Panc1 (cell line): ENCODE results near the gene RPL35A. TPM values are rescaled to one million over a fixed set of nuclear protein-coding genes. Genes with fewer than 3 reads are reported as not detected.

Experiments used
- ATAC-seq: fragments of 200-7000 bp; cut with Tn5 transposase; 2 replicates; pipeline ENCODE4 v1.9.1; 2020; ENCODE audit warnings: mild to moderate bottlenecking, moderate library complexity
- BruUV-seq: library from RNA; stranded (reverse); fragments of 400-500 nt; replicated peaks from 2 replicates; lab custom pipeline; 2021; lab: Mats Ljungman, UMichigan
- CTCF ChIA-PET: fragments of 300-600 bp; sonication (Branson Sonifier 250); formaldehyde crosslinking; loops from one replicate; lab custom pipeline; 2022; ENCODE audit warnings: antibody characterized with exemption; lab: Charles Lee
- POLR2A ChIA-PET: fragments of 300-600 bp; sonication (Branson Sonifier 250); formaldehyde crosslinking; loops from one replicate; lab custom pipeline; 2022; ENCODE audit warnings: antibody characterized with exemption; lab: Charles Lee
- DNase-seq: peaks from one replicate; pipeline ENCODE4 v3.0.0-alpha.2; 2010; ENCODE audit warnings: low read depth, low spot score
- H3K27ac ChIP-seq: 2 replicates; pipeline ENCODE4 v1.5.1; 2011; ENCODE audit warnings: mild to moderate bottlenecking, low read length, inconsistent platforms
- H3K27me3 ChIP-seq: fragments of 200-500 bp; sonication (Bioruptor generic); 2 replicates; pipeline ENCODE4 v1.6.0; 2014; ENCODE audit warnings: low read length, inconsistent platforms; ENCODE audit not compliant: control insufficient read depth, insufficient read depth
- H3K36me3 ChIP-seq: fragments of 200-500 bp; sonication (Bioruptor generic); 2 replicates; pipeline ENCODE4 v1.5.1; 2014; ENCODE audit warnings: inconsistent platforms, mild to moderate bottlenecking, low read length, moderate library complexity; ENCODE audit not compliant: control insufficient read depth, insufficient read depth
- H3K4me1 ChIP-seq: 2 replicates; pipeline ENCODE4 v1.5.1; 2011; ENCODE audit warnings: inconsistent platforms, mild to moderate bottlenecking, low read length, moderate library complexity; ENCODE audit not compliant: control insufficient read depth, insufficient read depth
- H3K4me3 ChIP-seq, 2 experiments: 2 replicates each; pipeline ENCODE4 v1.5.1; 2011 to 2012; ENCODE audit warnings: low read depth in 2 of 2, low read length in 2 of 2, mild to moderate bottlenecking in 2 of 2, inconsistent platforms in 1 of 2, moderate library complexity in 1 of 2
- H3K9me3 ChIP-seq: fragments of 200-500 bp; sonication (Bioruptor generic); 2 replicates; pipeline ENCODE4 v1.5.1; 2014; ENCODE audit warnings: low read depth, mild to moderate bottlenecking, inconsistent platforms, low read length, moderate library complexity; ENCODE audit not compliant: control insufficient read depth, insufficient read depth
- CTCF ChIP-seq: fragments of 450-650 bp; IDR thresholded peaks from 2 replicates; pipeline ENCODE4 v1.5.1; 2017; ENCODE audit warnings: mild to moderate bottlenecking
- POLR2AphosphoS5 ChIP-seq: IDR thresholded peaks from 2 replicates; pipeline ENCODE4 v1.6.1; 2012; ENCODE audit warnings: mild to moderate bottlenecking, low read depth, low read length, moderate library complexity
- SIN3A ChIP-seq: IDR thresholded peaks from 2 replicates; pipeline ENCODE4 v1.6.1; 2012; ENCODE audit warnings: low read depth, mild to moderate bottlenecking, low read length, moderate library complexity, borderline replicate concordance; ENCODE audit not compliant: insufficient read depth
- TCF7L2 ChIP-seq: IDR thresholded peaks from 2 replicates; pipeline ENCODE4 v1.6.1; 2011; ENCODE audit warnings: mild to moderate bottlenecking, low read depth, low read length, inconsistent platforms
- in situ Hi-C: cut with HindIII; loops from 2 replicates; pipeline ENCODE4 v1.10.0; 2016; ENCODE audit warnings: low sequenced_read_pairs, low pct_unique_long_range_greater_than_20kb
- intact Hi-C: fragments of 100-400 bp; cut with micrococcal nuclease; formaldehyde crosslinking; loops from one replicate; pipeline ENCODE4 v1.10.0; 2022; ENCODE audit not compliant: unreplicated experiment
- total RNA-seq: library from RNA; stranded (reverse); gene quantifications from one replicate; pipeline ENCODE4 v1.2.1, GENCODE V29; 2021; ENCODE audit not compliant: unreplicated experiment
- TF ChIP-seq, protein P1 (sequence below), 2 experiments: IDR thresholded peaks; 2 replicates each; pipeline ENCODE4 v1.6.1; 2011 to 2012; ENCODE audit warnings: low read depth in 2 of 2, control low read depth in 1 of 2, low read length in 1 of 2, mild to moderate bottlenecking in 1 of 2, moderate library complexity in 1 of 2; ENCODE audit not compliant: insufficient read depth in 1 of 2

RPL35A gene
- total RNA-seq, 1 experiment from 2014 or later = 1,025 TPM

GRCh38 chr3:197940745-197941384 lies 9.1 kb upstream of the RPL35A start:
- no peaks in the 10 kb centered on the region for H3K36me3 ChIP-seq
- no TSS peak for BruUV-seq
- H3K4me1 ChIP-seq = no peaks in the 10 kb centered on the region
- DNase-seq (no peak), ATAC-seq (no peak)
- intact Hi-C loops = no loop called here
- in situ Hi-C loops = no loop called here
- ChIA-PET POLR2A (no interaction called here), CTCF (no interaction called here)
- H3K27me3 ChIP-seq = no peaks in the 10 kb centered on the region
- H3K9me3 ChIP-seq = no peaks in the 10 kb centered on the region
- no peak overlapping the region for H3K27ac ChIP-seq
- H3K4me3 ChIP-seq = no peak overlapping the region
- TF ChIP-seq POLR2AphosphoS5 (no peak), CTCF (no peak), SIN3A (no peak), TCF7L2 (no peak)
- TF ChIP-seq, protein P1, sequence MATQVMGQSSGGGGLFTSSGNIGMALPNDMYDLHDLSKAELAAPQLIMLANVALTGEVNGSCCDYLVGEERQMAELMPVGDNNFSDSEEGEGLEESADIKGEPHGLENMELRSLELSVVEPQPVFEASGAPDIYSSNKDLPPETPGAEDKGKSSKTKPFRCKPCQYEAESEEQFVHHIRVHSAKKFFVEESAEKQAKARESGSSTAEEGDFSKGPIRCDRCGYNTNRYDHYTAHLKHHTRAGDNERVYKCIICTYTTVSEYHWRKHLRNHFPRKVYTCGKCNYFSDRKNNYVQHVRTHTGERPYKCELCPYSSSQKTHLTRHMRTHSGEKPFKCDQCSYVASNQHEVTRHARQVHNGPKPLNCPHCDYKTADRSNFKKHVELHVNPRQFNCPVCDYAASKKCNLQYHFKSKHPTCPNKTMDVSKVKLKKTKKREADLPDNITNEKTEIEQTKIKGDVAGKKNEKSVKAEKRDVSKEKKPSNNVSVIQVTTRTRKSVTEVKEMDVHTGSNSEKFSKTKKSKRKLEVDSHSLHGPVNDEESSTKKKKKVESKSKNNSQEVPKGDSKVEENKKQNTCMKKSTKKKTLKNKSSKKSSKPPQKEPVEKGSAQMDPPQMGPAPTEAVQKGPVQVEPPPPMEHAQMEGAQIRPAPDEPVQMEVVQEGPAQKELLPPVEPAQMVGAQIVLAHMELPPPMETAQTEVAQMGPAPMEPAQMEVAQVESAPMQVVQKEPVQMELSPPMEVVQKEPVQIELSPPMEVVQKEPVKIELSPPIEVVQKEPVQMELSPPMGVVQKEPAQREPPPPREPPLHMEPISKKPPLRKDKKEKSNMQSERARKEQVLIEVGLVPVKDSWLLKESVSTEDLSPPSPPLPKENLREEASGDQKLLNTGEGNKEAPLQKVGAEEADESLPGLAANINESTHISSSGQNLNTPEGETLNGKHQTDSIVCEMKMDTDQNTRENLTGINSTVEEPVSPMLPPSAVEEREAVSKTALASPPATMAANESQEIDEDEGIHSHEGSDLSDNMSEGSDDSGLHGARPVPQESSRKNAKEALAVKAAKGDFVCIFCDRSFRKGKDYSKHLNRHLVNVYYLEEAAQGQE (IDR thresholded peaks at IDR 0.05; ENCODE audit: insufficient read depth in 1 of 2, low read depth in 2 of 2, low read length in 1 of 2) = no peak

DNA sequence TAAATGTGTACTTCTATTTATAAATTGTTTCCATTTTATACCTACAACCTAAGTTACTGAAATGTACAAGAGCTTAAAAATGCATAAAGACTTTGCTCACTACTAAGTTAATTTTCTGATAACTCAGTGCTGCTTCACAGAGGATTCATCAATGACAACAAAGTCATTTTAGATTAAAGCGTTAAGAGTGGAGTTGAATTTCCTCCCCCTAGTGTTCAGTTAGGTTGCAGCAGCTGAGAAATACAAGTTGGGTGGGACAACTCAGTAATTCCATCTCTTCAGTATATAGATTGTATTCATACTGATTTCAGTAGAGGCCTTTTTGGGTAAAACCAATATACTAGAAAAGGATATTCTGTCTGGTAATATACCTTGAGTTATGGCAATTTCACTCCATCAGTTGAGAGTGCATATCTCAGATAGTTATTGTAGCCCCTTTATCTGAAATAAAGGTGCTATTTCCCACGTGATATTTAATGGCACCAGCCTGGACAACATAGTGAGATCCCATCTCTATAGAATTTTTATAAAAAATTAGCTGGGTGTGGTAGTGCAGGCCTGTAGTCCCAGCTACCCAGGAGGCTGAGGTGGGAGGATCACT lies 6.9 kb upstream of the RPL35A start:
- Histone ChIP-seq H3K9me3 (no peaks in the 10 kb centered on the region), H3K27ac (no peak overlapping the region), H3K36me3 (no peaks in the 10 kb centered on the region), H3K27me3 (no peaks in the 10 kb centered on the region), H3K4me1 (no peaks in the 10 kb centered on the region), H3K4me3 (no peak overlapping the region)
- CTCF ChIA-PET = interaction anchor here (0.6 to 0.7 kb wide), 4 partner anchors 9 to 341 kb away, joined by 6 to 10 read pairs (median 8); no protein-coding TSS in a partner anchor
- in situ Hi-C loops (no loop called here), intact Hi-C loops (loop anchor here (1.0 kb wide), 1 partner anchor 37 kb away; no protein-coding TSS in a partner anchor)
- ATAC-seq (peak; percentile 86), DNase-seq (no peak)
- POLR2A ChIA-PET = no interaction called here
- no TSS peak for BruUV-seq
- no peak for TF ChIP-seq SIN3A
- peak; percentile 84; the same call in 1 of the 2 replicates for TF ChIP-seq CTCF
- TF ChIP-seq, protein P1 (IDR thresholded peaks at IDR 0.05; ENCODE audit: insufficient read depth in 1 of 2, low read depth in 2 of 2, low read length in 1 of 2) = no peak
